Astrocyte of the hippocampus (primary cell): Measurements from ENCODE around the gene IL16.
A peak's percentile ranks its signal among the peaks of the same experiment; 100 is the strongest.

Experiments used
- DNase-seq: peaks from one replicate; pipeline ENCODE4 v3.0.0; 2011; ENCODE audit warnings: low read depth, low spot score

The IL16 gene

GRCh38 chr15:81254916-81255290 lies 58.2 kb downstream of the IL16 start:
- no peak for DNase-seq

GRCh38 chr15:81255315-81255957 lies 58.8 kb downstream of the IL16 start:
- DNase-seq: no peak

- no peak for DNase-seq
Observed at GRCh38 chr15:81255958-81256320, 59.3 kb downstream of the IL16 start.

- peak; percentile 57 for DNase-seq
Observed at GRCh38 chr15:81256916-81257315, 60.2 kb downstream of the IL16 start.

- DNase-seq: no peak
Observed at GRCh38 chr15:81257435-81257834, 60.8 kb downstream of the IL16 start.

GRCh38 chr15:81258455-81258854 lies 61.8 kb downstream of the IL16 start:
- DNase-seq: no peak

GRCh38 chr15:81259760-81260298 lies 63.1 kb downstream of the IL16 start:
- no peak for DNase-seq

GRCh38 chr15:81261172-81261811 lies 64.6 kb downstream of the IL16 start:
- no peak for DNase-seq

- no peak for DNase-seq
Observed at GRCh38 chr15:81263477-81263876, 66.8 kb downstream of the IL16 start.

- DNase-seq: no peak
Observed at GRCh38 chr15:81264072-81264857, 67.6 kb downstream of the IL16 start.

GRCh38 chr15:81265256-81265943 lies 68.7 kb downstream of the IL16 start:
- DNase-seq: no peak

GRCh38 chr15:81265944-81266775 lies 69.5 kb downstream of the IL16 start:
- peak; percentile 85 for DNase-seq

- DNase-seq: no peak
Observed at GRCh38 chr15:81268340-81268739, 71.7 kb downstream of the IL16 start.

GRCh38 chr15:81268881-81269601 lies 72.4 kb downstream of the IL16 start:
- no peak for DNase-seq

- DNase-seq: no peak
Observed at GRCh38 chr15:81270188-81270587, 73.5 kb downstream of the IL16 start.

GRCh38 chr15:81270781-81271491 lies 74.3 kb downstream of the IL16 start:
- DNase-seq: no peak

- DNase-seq: no peak
Observed at GRCh38 chr15:81271761-81272644, 75.3 kb downstream of the IL16 start.

- DNase-seq: no peak
Observed at GRCh38 chr15:81273200-81273599, 76.5 kb downstream of the IL16 start.

- no peak for DNase-seq
Observed at GRCh38 chr15:81273855-81274254, 77.2 kb downstream of the IL16 start.
